Suprapubic skin (tissue), 4 donors: ENCODE measurements around the gene SLC38A1. TPM values are rescaled to one million over a fixed set of nuclear protein-coding genes. Genes with fewer than 3 reads are reported as not detected.

Experiments
- DNase-seq, 2 donors: peaks; one replicate each; pipeline ENCODE4 v3.0.0-alpha.2; 2019; ENCODE audit warnings: low spot score in 2 of 2
- H3K27ac ChIP-seq: fragments of 200-600 bp; sonication (generic); one replicate; pipeline ENCODE4 v1.5.1; 2019
- H3K27me3 ChIP-seq: fragments of 200-600 bp; sonication (generic); one replicate; pipeline ENCODE4 v1.5.1; 2019
- H3K36me3 ChIP-seq: fragments of 200-600 bp; sonication (generic); one replicate; pipeline ENCODE4 v1.5.1; 2019
- H3K4me1 ChIP-seq: fragments of 200-600 bp; sonication (generic); one replicate; pipeline ENCODE4 v1.5.1; 2019
- H3K4me3 ChIP-seq: fragments of 200-600 bp; sonication (generic); one replicate; pipeline ENCODE4 v1.5.1; 2019; ENCODE audit warnings: mild to moderate bottlenecking
- H3K9me3 ChIP-seq: fragments of 200-600 bp; sonication (generic); one replicate; pipeline ENCODE4 v1.5.1; 2019
- EP300 ChIP-seq: sonication (generic); formaldehyde crosslinking; IDR thresholded peaks from one replicate; pipeline ENCODE4 v1.6.1; 2017; ENCODE audit warnings: antibody characterized with exemption
- POLR2A ChIP-seq, 2 donors: fragments of 450-650 bp; IDR thresholded peaks; one replicate each; pipeline ENCODE4 v1.6.1; 2017; ENCODE audit warnings: antibody characterized with exemption in 2 of 2, mild to moderate bottlenecking in 2 of 2, moderate library complexity in 2 of 2
- POLR2AphosphoS5 ChIP-seq, 3 donors: sonication (generic); formaldehyde crosslinking; IDR thresholded peaks; one replicate each; pipeline ENCODE4 v1.6.1; 2017; ENCODE audit warnings: antibody characterized with exemption in 3 of 3
- WGBS: methylation state at CpG from one replicate; pipeline ENCODE4 v1.1.5; 2018; 5-methylcytosine and 5-hydroxymethylcytosine counted together
- total RNA-seq, 4 donors: library from RNA; depleted of rRNA; stranded (reverse); fragments of >200 nt; gene quantifications; one replicate each; pipeline ENCODE4 v1.1.0, GENCODE V29; 2016
- TF ChIP-seq, protein P1 (sequence below), 2 donors: fragments of 200-600 bp in 1 of 2; fragments of 450-650 bp in 1 of 2; sonication (generic) in 1 of 2; IDR thresholded peaks; one replicate each; pipeline ENCODE4 v1.5.1; 2016 to 2019; ENCODE audit warnings: antibody characterized with exemption in 2 of 2, mild to moderate bottlenecking in 1 of 2, moderate library complexity in 1 of 2

Gene SLC38A1
- total RNA-seq, 4 donors from 2014 or later = 96.2 to 110 (median 102) TPM

- no peaks in the 10 kb centered on the region for H3K27me3 ChIP-seq
- no peak for DNase-seq
- WGBS = 82% methylated on average over 6 of the region's 6 CpGs
- TF ChIP-seq POLR2AphosphoS5 (IDR thresholded peaks at IDR 0.05) (no peak), POLR2A (IDR thresholded peaks at IDR 0.05) (no peak), EP300 (no peak)
- TF ChIP-seq, protein P1, sequence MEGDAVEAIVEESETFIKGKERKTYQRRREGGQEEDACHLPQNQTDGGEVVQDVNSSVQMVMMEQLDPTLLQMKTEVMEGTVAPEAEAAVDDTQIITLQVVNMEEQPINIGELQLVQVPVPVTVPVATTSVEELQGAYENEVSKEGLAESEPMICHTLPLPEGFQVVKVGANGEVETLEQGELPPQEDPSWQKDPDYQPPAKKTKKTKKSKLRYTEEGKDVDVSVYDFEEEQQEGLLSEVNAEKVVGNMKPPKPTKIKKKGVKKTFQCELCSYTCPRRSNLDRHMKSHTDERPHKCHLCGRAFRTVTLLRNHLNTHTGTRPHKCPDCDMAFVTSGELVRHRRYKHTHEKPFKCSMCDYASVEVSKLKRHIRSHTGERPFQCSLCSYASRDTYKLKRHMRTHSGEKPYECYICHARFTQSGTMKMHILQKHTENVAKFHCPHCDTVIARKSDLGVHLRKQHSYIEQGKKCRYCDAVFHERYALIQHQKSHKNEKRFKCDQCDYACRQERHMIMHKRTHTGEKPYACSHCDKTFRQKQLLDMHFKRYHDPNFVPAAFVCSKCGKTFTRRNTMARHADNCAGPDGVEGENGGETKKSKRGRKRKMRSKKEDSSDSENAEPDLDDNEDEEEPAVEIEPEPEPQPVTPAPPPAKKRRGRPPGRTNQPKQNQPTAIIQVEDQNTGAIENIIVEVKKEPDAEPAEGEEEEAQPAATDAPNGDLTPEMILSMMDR (IDR thresholded peaks at IDR 0.05) = no peak
- no peak overlapping the region for H3K4me3 ChIP-seq
- H3K9me3 ChIP-seq = no peaks in the 10 kb centered on the region
- H3K27ac ChIP-seq = no peak overlapping the region
- H3K4me1 ChIP-seq = peaks cover 57% of the 10 kb centered on the region
- H3K36me3 ChIP-seq = no peaks in the 10 kb centered on the region
Observed at GRCh38 chr12:46263140-46264016, 5.5 kb downstream of the SLC38A1 start.

DNA sequence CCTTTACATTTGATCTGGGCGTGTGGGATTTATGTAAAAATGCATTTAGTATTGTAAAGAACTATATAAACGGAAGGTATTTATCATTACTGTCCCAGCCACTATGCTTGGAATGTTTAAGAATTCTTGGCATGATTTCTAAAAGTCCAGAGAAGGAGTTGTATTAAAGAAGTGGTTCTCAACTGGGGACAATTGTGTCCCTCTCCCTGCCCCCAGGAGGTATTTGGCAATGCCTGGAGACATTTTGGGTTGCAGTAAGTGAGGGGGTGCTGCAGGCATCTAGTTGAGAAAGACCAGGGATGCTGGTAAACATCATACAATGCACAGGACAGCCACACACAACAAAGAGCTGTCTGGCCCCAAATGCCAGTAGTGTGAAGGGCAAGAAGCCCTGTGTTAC is 7.2 kb downstream of the SLC38A1 start:
- H3K27ac ChIP-seq = no peak overlapping the region
- no peaks in the 10 kb centered on the region for H3K36me3 ChIP-seq

DNA sequence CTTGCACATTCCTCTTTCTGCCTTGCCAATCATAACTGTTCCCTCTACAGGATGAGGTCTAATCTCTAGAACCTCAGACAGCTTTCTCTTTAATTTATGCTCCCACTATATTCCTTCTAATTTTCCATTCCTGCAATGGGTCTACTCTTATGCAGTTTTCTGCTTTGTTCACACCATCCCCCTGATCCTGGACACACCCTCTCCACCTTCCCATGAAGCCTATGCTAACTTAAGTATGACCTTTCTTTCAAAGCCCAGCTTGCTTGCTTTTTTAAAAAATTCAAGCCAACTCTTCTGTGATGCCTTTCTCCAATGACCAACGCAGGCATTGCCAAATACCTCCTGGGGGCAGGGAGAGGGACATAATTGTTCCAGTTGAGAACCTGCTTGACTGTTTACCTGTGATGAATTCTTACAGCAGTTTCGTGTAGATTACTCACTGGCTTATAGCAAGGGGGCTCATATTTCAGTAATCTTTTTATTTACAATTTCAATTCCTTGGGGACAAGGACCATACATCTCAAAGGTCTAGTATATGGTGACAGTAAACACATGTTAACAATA is 7.8 kb downstream of the SLC38A1 start:
- no peak overlapping the region for H3K27ac ChIP-seq
- H3K36me3 ChIP-seq = no peaks in the 10 kb centered on the region
- no peak overlapping the region for H3K4me3 ChIP-seq
- no peaks in the 10 kb centered on the region for H3K9me3 ChIP-seq
- TF ChIP-seq EP300 = no peak
- TF ChIP-seq POLR2AphosphoS5 (IDR thresholded peaks at IDR 0.05) = no peak
- TF ChIP-seq, protein P1 (IDR thresholded peaks at IDR 0.05) = no peak
- no peak for TF ChIP-seq POLR2A (IDR thresholded peaks at IDR 0.05)
- DNase-seq = no peak
- peaks cover 43% of the 10 kb centered on the region for H3K4me1 ChIP-seq
- no peaks in the 10 kb centered on the region for H3K27me3 ChIP-seq
- WGBS = 50% methylated on average over 2 of the region's 2 CpGs

More for the DNA sequence above, 7.2 kb downstream of the SLC38A1 start:
- 90% methylated on average over 2 of the region's 2 CpGs for WGBS
- H3K4me3 ChIP-seq = no peak overlapping the region
- no peaks in the 10 kb centered on the region for H3K9me3 ChIP-seq
- no peak for DNase-seq
- no peaks in the 10 kb centered on the region for H3K27me3 ChIP-seq
- TF ChIP-seq EP300 = no peak
- no peak for TF ChIP-seq POLR2AphosphoS5 (IDR thresholded peaks at IDR 0.05)
- no peak for TF ChIP-seq POLR2A (IDR thresholded peaks at IDR 0.05)
- TF ChIP-seq, protein P1 (IDR thresholded peaks at IDR 0.05) = no peak
- H3K4me1 ChIP-seq = peaks cover 48% of the 10 kb centered on the region

- no peak overlapping the region for H3K4me3 ChIP-seq
- no peaks in the 10 kb centered on the region for H3K36me3 ChIP-seq
- no peak for TF ChIP-seq EP300
- no peak for TF ChIP-seq POLR2AphosphoS5 (IDR thresholded peaks at IDR 0.05)
- no peak for DNase-seq
- H3K27me3 ChIP-seq = no peaks in the 10 kb centered on the region
- WGBS = 46% methylated on average over 5 of the region's 5 CpGs
- H3K27ac ChIP-seq = no peak overlapping the region
- no peaks in the 10 kb centered on the region for H3K9me3 ChIP-seq
- peaks cover 41% of the 10 kb centered on the region for H3K4me1 ChIP-seq
Observed at GRCh38 chr12:46260124-46260912, 8.5 kb downstream of the SLC38A1 start.

DNA sequence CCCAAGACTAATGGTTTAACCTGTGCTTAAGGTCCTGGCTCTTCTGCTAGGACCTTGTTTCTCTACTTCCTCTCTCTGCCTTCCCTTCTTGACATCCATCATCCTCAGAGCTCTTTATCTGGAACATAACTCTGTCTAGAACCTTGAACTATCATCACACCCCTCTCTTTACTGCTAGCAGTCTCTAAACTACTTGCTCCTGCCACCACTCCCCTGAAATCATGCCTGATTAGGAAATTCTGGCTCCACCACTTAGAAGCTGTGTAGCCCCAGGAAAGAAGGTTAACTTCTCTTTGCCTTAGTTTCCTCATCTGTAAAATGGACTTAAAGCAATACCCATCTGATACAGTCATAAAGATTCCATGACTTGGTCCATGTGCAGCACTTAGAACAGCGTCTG is 9.1 kb downstream of the SLC38A1 start:
- H3K4me3 ChIP-seq = no peak overlapping the region
- no peak overlapping the region for H3K27ac ChIP-seq
- 64% methylated on average over 1 of the region's 1 CpG for WGBS
- H3K36me3 ChIP-seq = no peaks in the 10 kb centered on the region
- H3K27me3 ChIP-seq = no peaks in the 10 kb centered on the region
- no peak for DNase-seq
- TF ChIP-seq, protein P1 (IDR thresholded peaks at IDR 0.05) = no peak
- TF ChIP-seq POLR2AphosphoS5 (IDR thresholded peaks at IDR 0.05) (no peak), POLR2A (IDR thresholded peaks at IDR 0.05) (no peak), EP300 (no peak)
- H3K9me3 ChIP-seq = no peaks in the 10 kb centered on the region
- H3K4me1 ChIP-seq = peaks cover 38% of the 10 kb centered on the region
